Endothelial cell of umbilical vein (primary cell): ENCODE data around the gene RPS17. TPM values are rescaled to one million over a fixed set of nuclear protein-coding genes. Genes with fewer than 3 reads are reported as not detected.

ENCODE experiments used
- BruUV-seq: library from RNA; stranded (reverse); fragments of 400-500 nt; replicated peaks from 2 replicates; lab custom pipeline; 2021; lab: Mats Ljungman, UMichigan
- CTCF ChIA-PET: fragments of 300-600, 350-600 bp; sonication (Branson Sonifier 250); formaldehyde crosslinking; loops from one replicate; lab custom pipeline; 2021; ENCODE audit warnings: antibody characterized with exemption, inconsistent platforms; lab: Charles Lee
- POLR2A ChIA-PET: fragments of 300-600, 350-600 bp; sonication (Branson Sonifier 250); formaldehyde crosslinking; loops from one replicate; lab custom pipeline; 2021; ENCODE audit warnings: antibody characterized with exemption, inconsistent platforms; lab: Charles Lee
- DNase-seq: peaks from one replicate; pipeline ENCODE4 v3.0.0-alpha.2; 2011; ENCODE audit warnings: low read depth, low spot score
- FAIRE-seq: peaks from 2 replicates; lab custom pipeline; 2011; peaks lifted over from hg19 to GRCh38; lab: Jason Lieb, UNC
- H2AFZ ChIP-seq: 2 replicates; pipeline ENCODE4 v1.6.0; 2012; ENCODE audit warnings: low read depth, low read length, control low read depth, inconsistent platforms
- H3K27ac ChIP-seq: 2 replicates; pipeline ENCODE4 v1.5.1; 2011; ENCODE audit warnings: low read depth, mild to moderate bottlenecking, control low read depth, low read length, moderate library complexity; ENCODE audit not compliant: insufficient read depth
- H3K27me3 ChIP-seq, 2 experiments: 2 replicates each; pipeline versions ENCODE4 v1.6.0 to v1.6.1; 2011; ENCODE audit warnings: low read length in 2 of 2, mixed read lengths in 1 of 2; ENCODE audit not compliant: control insufficient read depth in 2 of 2, insufficient read depth in 2 of 2
- H3K36me3 ChIP-seq, 2 experiments: 2 replicates in 1 of 2; 3 replicates in 1 of 2; pipeline ENCODE4 v1.5.1; 2011; ENCODE audit warnings: low read length in 2 of 2, mild to moderate bottlenecking in 1 of 2, moderate library complexity in 1 of 2; ENCODE audit not compliant: control insufficient read depth in 2 of 2, insufficient read depth in 2 of 2; ENCODE audit errors: extremely low read depth in 1 of 2
- H3K4me1 ChIP-seq: 3 replicates; pipeline ENCODE4 v1.5.1; 2011; ENCODE audit warnings: mild to moderate bottlenecking, low read length; ENCODE audit not compliant: control insufficient read depth, insufficient read depth; ENCODE audit errors: extremely low read depth
- H3K4me2 ChIP-seq: 2 replicates; pipeline ENCODE4 v1.6.1; 2011; ENCODE audit warnings: low read length, control low read depth, mixed read lengths; ENCODE audit not compliant: insufficient read depth
- H3K4me3 ChIP-seq, 3 experiments: fragments of 200-600 bp in 1 of 3; sonication (generic), shearing (Covaris generic) in 1 of 3; replicated peaks in 1 of 3; 2 replicates each; pipeline ENCODE4 v1.5.1; 2011 to 2016; ENCODE audit warnings: control low read depth in 3 of 3, low read length in 3 of 3, mild to moderate bottlenecking in 2 of 3, inconsistent platforms in 1 of 3, low read depth in 1 of 3, moderate library complexity in 1 of 3; ENCODE audit not compliant: insufficient read depth in 1 of 3
- H3K79me2 ChIP-seq: 2 replicates; pipeline ENCODE4 v1.6.0; 2012; ENCODE audit warnings: low read length, inconsistent platforms; ENCODE audit not compliant: control insufficient read depth, insufficient read depth
- H3K9ac ChIP-seq: replicated peaks from 2 replicates; pipeline ENCODE3; 2011; ENCODE audit warnings: low read length, control low read depth; ENCODE audit not compliant: insufficient read depth; ENCODE audit errors: extremely low read depth
- H3K9me1 ChIP-seq: replicated peaks from 3 replicates; pipeline ENCODE4 v1.6.0; 2011; ENCODE audit warnings: mild to moderate bottlenecking, low read length; ENCODE audit not compliant: control insufficient read depth, insufficient read depth; ENCODE audit errors: extremely low read depth
- H3K9me3 ChIP-seq: replicated peaks from 2 replicates; pipeline ENCODE4 v1.5.1; 2012; ENCODE audit warnings: low read length, inconsistent platforms; ENCODE audit not compliant: control insufficient read depth, insufficient read depth
- H4K20me1 ChIP-seq: replicated peaks from 2 replicates; pipeline ENCODE3; 2011; ENCODE audit warnings: mild to moderate bottlenecking, low read length; ENCODE audit not compliant: control insufficient read depth, insufficient read depth; ENCODE audit errors: extremely low read depth
- EZH2 ChIP-seq: IDR thresholded peaks from 2 replicates; pipeline ENCODE4 v1.6.1; 2012; ENCODE audit warnings: borderline replicate concordance, low read depth, mild to moderate bottlenecking, moderate library complexity, low read length, inconsistent platforms; ENCODE audit not compliant: severe bottlenecking
- FOS ChIP-seq: IDR thresholded peaks from 2 replicates; pipeline ENCODE4 v1.6.1; 2011; ENCODE audit warnings: mild to moderate bottlenecking, low read length, moderate library complexity, borderline replicate concordance; ENCODE audit not compliant: insufficient read depth
- GATA2 ChIP-seq: IDR thresholded peaks from 2 replicates; pipeline ENCODE4 v1.7.0; 2011; ENCODE audit warnings: low read depth, mild to moderate bottlenecking, moderate library complexity, mixed read lengths, low read length; ENCODE audit not compliant: insufficient read length, insufficient read depth
- JUN ChIP-seq: IDR thresholded peaks from 2 replicates; pipeline ENCODE4 v1.6.1; 2011; ENCODE audit warnings: borderline replicate concordance, low read depth; ENCODE audit not compliant: insufficient read length, insufficient read depth
- MAX ChIP-seq: IDR thresholded peaks from 2 replicates; pipeline ENCODE4 v1.6.1; 2011; ENCODE audit not compliant: insufficient read depth, insufficient read length
- MYC ChIP-seq: IDR thresholded peaks from one replicate; pipeline ENCODE4 v1.6.1; 2011; ENCODE audit warnings: mild to moderate bottlenecking, low read depth, low read length
- POLR2A ChIP-seq: IDR thresholded peaks from 2 replicates; pipeline ENCODE4 v1.6.1; 2012; ENCODE audit warnings: low read depth, mild to moderate bottlenecking, control low read depth, low read length
- POLR2AphosphoS5 ChIP-seq: IDR thresholded peaks from 2 replicates; pipeline ENCODE4 v1.6.1; 2012; ENCODE audit warnings: low read depth, mild to moderate bottlenecking, control low read depth, low read length, moderate library complexity; ENCODE audit not compliant: insufficient read depth
- dilution Hi-C: fragments of 300-500 bp; cut with MboI; formaldehyde crosslinking; loops from one replicate; pipeline ENCODE4 v1.15.0; 2019; ENCODE audit warnings: low sequenced_read_pairs; ENCODE audit not compliant: extremely low pct_ligation_motif_present
- intact Hi-C: fragments of 100-400 bp; cut with micrococcal nuclease; formaldehyde crosslinking; loops from one replicate; pipeline ENCODE4 v1.10.0; 2022
- polyA plus RNA-seq, 4 experiments: library from polyadenylated mRNA; depleted of rRNA in 3 of 4; stranded (reverse) in 3 of 4; unstranded in 1 of 4; fragments of >200 nt; gene quantifications; 2 replicates each; pipeline versions ENCODE4 v1.2.1 to v1.2.3, GENCODE V29; 2011 to 2012; ENCODE audit warnings: missing spikeins in 1 of 4
- total RNA-seq: library from RNA; stranded (reverse); gene quantifications from 2 replicates; pipeline ENCODE4 v1.2.3, GENCODE V29; 2021
- TF ChIP-seq, protein P1 (sequence below), 2 donors: IDR thresholded peaks; 1 replicate in 1 of 2; 2 replicates in 1 of 2; pipeline ENCODE4 v1.5.1; 2011; ENCODE audit warnings: low read length in 2 of 2, mild to moderate bottlenecking in 2 of 2, moderate library complexity in 2 of 2, control low read depth in 1 of 2, inconsistent platforms in 1 of 2, low read depth in 1 of 2; ENCODE audit not compliant: insufficient read depth in 1 of 2; ENCODE audit errors: extremely low read depth in 1 of 2

The RPS17 gene
- total and polyA plus RNA-seq, 2 donors (not counting 3 experiments of a cell fraction or from before 2014, with no cell fraction given) = 1,690 to 4,382 TPM

GRCh38 chr15:82553846-82554245 is 13.6 kb upstream of the RPS17 start:
- no peaks in the 10 kb centered on the region for H3K9me3 ChIP-seq
- no peaks in the 10 kb centered on the region for H3K36me3 ChIP-seq
- H3K4me3 ChIP-seq = no peak overlapping the region
- no peak overlapping the region for H3K4me2 ChIP-seq
- BruUV-seq = no TSS peak
- H3K4me1 ChIP-seq = no peaks in the 10 kb centered on the region
- intact Hi-C loops (no loop called here), dilution Hi-C loops (no loop called here)
- ChIA-PET POLR2A (no interaction called here), CTCF (interaction anchor here (1.1 to 1.4 kb wide), 2 partner anchors 13 to 23 kb away, joined by 3 to 5 read pairs; partner anchors contain the start of gene RPS17)
- FAIRE-seq (no peak), DNase-seq (no peak)
- H2AFZ ChIP-seq = no peak overlapping the region
- no peaks in the 10 kb centered on the region for H4K20me1 ChIP-seq
- H3K27ac ChIP-seq = no peak overlapping the region
- H3K79me2 ChIP-seq = no peaks in the 10 kb centered on the region
- H3K9ac ChIP-seq = no peak overlapping the region
- H3K9me1 ChIP-seq = no peaks in the 10 kb centered on the region
- TF ChIP-seq JUN (no peak), MYC (no peak), GATA2 (no peak), MAX (no peak), POLR2AphosphoS5 (no peak), POLR2A (no peak), FOS (no peak), EZH2 (no peak)
- TF ChIP-seq, protein P1, sequence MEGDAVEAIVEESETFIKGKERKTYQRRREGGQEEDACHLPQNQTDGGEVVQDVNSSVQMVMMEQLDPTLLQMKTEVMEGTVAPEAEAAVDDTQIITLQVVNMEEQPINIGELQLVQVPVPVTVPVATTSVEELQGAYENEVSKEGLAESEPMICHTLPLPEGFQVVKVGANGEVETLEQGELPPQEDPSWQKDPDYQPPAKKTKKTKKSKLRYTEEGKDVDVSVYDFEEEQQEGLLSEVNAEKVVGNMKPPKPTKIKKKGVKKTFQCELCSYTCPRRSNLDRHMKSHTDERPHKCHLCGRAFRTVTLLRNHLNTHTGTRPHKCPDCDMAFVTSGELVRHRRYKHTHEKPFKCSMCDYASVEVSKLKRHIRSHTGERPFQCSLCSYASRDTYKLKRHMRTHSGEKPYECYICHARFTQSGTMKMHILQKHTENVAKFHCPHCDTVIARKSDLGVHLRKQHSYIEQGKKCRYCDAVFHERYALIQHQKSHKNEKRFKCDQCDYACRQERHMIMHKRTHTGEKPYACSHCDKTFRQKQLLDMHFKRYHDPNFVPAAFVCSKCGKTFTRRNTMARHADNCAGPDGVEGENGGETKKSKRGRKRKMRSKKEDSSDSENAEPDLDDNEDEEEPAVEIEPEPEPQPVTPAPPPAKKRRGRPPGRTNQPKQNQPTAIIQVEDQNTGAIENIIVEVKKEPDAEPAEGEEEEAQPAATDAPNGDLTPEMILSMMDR (IDR thresholded peaks at IDR 0.05; ENCODE audit: extremely low read depth in 1 of 2, insufficient read depth in 1 of 2, low read depth in 1 of 2, low read length in 2 of 2) = no peak
- peaks cover 6 to 16% of the 10 kb centered on the region in 2 experiments for H3K27me3 ChIP-seq
